Measurements from ENCODE around the gene NOS1AP. TPM values are rescaled to one million over a fixed set of nuclear protein-coding genes. Genes with fewer than 3 reads are reported as not detected.

The NOS1AP gene
- total RNA-seq, 2 experiments from 2014 or later = not detected

- no peaks in the 10 kb centered on the region for H3K4me1 Mint-ChIP-seq
- CTCF ChIA-PET = interaction anchor here (1.4 kb wide), 1 partner anchor 334 kb away, joined by 4 read pairs; no protein-coding TSS in a partner anchor
- no peak for DNase-seq
Observed at GRCh38 chr1:162389971-162390370, 320.5 kb downstream of the NOS1AP start.

GRCh38 chr1:162390396-162391185, 321.1 kb downstream of the NOS1AP start:
- no peak overlapping the region for H3K27ac Mint-ChIP-seq
- DNase-seq (no peak), ATAC-seq (no peak)
- H3K4me1 Mint-ChIP-seq = no peaks in the 10 kb centered on the region
- peaks cover 24% of the 10 kb centered on the region for H3K27me3 Mint-ChIP-seq
- H3K4me3 Mint-ChIP-seq = no peak overlapping the region
- H3K9me3 Mint-ChIP-seq (ENCODE audit: low read depth) = no peaks in the 10 kb centered on the region
- H3K36me3 Mint-ChIP-seq = no peaks in the 10 kb centered on the region
- CTCF ChIA-PET = interaction anchor here (1.1 kb wide), 1 partner anchor 352 kb away, joined by 3 read pairs; no protein-coding TSS in a partner anchor

More at GRCh38 chr1:162389971-162390370, 320.5 kb downstream of the NOS1AP start:
- Mint-ChIP-seq H3K9me3 (ENCODE audit: low read depth) (no peaks in the 10 kb centered on the region), H3K27ac (no peak overlapping the region), H3K4me3 (no peak overlapping the region), H3K27me3 (peaks cover 24% of the 10 kb centered on the region), H3K36me3 (no peaks in the 10 kb centered on the region)
- no peak for ATAC-seq

DNA sequence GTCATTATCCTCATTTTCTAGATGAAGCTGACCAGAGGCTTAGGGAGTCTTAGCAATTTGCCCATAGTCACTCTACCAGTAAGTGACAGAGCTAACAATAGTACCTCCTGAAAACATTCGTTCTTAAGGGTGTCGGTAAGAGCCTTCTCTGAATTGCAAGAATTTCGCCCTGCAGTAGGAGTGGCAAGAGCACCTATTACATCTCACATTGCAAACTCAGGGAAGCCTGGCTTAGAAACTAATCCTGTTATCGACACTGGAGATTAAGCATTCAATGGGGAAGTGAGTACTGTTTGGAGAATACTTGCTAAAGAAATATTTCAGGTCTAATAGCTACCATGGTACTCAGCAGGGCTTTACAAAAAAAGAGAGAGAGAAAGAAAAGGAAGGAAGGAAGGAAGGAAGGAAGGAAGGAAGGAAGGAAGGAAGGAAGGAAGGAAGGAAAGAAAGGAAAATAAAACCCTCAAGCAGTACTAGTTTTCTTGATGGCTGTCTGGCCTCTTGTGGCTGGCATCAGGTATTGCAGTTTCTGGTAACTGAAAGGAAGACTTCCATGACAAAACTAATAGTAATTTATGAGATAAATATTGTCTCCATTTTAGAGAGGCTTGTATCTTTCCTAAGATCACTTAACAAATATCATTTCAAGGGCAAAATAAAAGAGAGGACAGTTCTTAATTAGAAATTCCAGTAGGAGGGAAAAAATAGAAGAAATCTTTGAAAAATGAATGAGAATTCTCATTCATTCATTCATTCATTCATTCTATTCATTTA, 322.5 kb downstream of the NOS1AP start:
- H3K4me3 Mint-ChIP-seq = no peak overlapping the region
- CTCF ChIA-PET = interaction anchor here (0.6 to 2.4 kb wide), 5 partner anchors 10 to 518 kb away, joined by 3 to 7 read pairs (median 4); partner anchors contain the start of gene C1orf226
- H3K9me3 Mint-ChIP-seq (ENCODE audit: low read depth) = no peaks in the 10 kb centered on the region
- peaks cover 36% of the 10 kb centered on the region for H3K27me3 Mint-ChIP-seq
- ATAC-seq (no peak), DNase-seq (no peak)
- no peaks in the 10 kb centered on the region for H3K36me3 Mint-ChIP-seq
- no peak overlapping the region for H3K27ac Mint-ChIP-seq
- no peaks in the 10 kb centered on the region for H3K4me1 Mint-ChIP-seq

DNA sequence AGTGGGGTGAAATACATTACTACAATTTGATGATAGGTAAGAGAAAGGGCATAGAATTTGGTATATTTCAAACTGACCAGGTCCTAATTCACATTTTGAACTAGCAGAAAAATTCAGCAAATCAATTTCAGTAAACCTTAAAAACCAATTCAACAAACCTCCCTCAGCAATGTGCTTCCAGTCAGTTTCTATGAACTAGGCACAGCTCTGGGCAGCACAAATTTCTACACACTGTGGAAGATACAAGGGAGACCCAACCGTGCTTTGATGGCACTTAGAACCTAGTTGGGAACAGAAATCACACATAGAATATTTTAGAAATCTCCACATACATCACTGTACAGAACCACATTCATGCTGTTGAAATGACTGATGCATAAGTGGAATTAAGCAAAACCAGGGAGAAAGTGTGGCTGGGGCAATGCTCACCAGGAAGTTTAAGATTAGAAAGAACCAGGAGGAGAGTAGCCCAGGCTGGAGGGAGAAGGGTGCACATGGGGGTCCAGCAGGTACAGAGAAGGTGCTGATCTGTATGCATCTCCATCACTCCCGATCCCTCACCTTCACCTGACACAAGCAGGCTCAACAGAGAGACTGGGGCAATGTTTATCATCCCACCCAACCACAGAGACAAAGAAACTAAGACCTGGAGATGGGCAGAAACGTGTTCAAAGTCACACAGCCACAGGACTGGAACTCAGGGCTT, 326.9 kb downstream of the NOS1AP start:
- Mint-ChIP-seq H3K27me3 (peaks cover 45% of the 10 kb centered on the region), H3K27ac (no peak overlapping the region), H3K4me1 (no peaks in the 10 kb centered on the region), H3K36me3 (no peaks in the 10 kb centered on the region), H3K4me3 (no peak overlapping the region), H3K9me3 (ENCODE audit: low read depth) (no peaks in the 10 kb centered on the region)
- CTCF ChIA-PET = no interaction called here
- ATAC-seq (no peak), DNase-seq (no peak)

- Mint-ChIP-seq H3K27me3 (peaks cover 43% of the 10 kb centered on the region), H3K27ac (no peak overlapping the region), H3K36me3 (no peaks in the 10 kb centered on the region), H3K4me3 (no peak overlapping the region), H3K4me1 (no peaks in the 10 kb centered on the region), H3K9me3 (ENCODE audit: low read depth) (no peaks in the 10 kb centered on the region)
- CTCF ChIA-PET = no interaction called here
- ATAC-seq = no peak
- no peak for DNase-seq
Observed at GRCh38 chr1:162397039-162397448, 327.6 kb downstream of the NOS1AP start.

- Mint-ChIP-seq H3K36me3 (no peaks in the 10 kb centered on the region), H3K4me3 (no peak overlapping the region), H3K9me3 (ENCODE audit: low read depth) (no peaks in the 10 kb centered on the region), H3K4me1 (no peaks in the 10 kb centered on the region), H3K27me3 (peaks cover 41% of the 10 kb centered on the region), H3K27ac (no peak overlapping the region)
- ATAC-seq (no peak), DNase-seq (no peak)
- CTCF ChIA-PET = no interaction called here
Observed at GRCh38 chr1:162397943-162398560, 328.6 kb downstream of the NOS1AP start.

- peaks cover 37% of the 10 kb centered on the region for H3K27me3 Mint-ChIP-seq
- no peaks in the 10 kb centered on the region for H3K36me3 Mint-ChIP-seq
- ATAC-seq (no peak), DNase-seq (no peak)
- no peaks in the 10 kb centered on the region for H3K4me1 Mint-ChIP-seq
- no peak overlapping the region for H3K27ac Mint-ChIP-seq
- no peak overlapping the region for H3K4me3 Mint-ChIP-seq
- CTCF ChIA-PET = no interaction called here
- no peaks in the 10 kb centered on the region for H3K9me3 Mint-ChIP-seq (ENCODE audit: low read depth)
Observed at GRCh38 chr1:162398999-162399580, 329.6 kb downstream of the NOS1AP start.

DNA sequence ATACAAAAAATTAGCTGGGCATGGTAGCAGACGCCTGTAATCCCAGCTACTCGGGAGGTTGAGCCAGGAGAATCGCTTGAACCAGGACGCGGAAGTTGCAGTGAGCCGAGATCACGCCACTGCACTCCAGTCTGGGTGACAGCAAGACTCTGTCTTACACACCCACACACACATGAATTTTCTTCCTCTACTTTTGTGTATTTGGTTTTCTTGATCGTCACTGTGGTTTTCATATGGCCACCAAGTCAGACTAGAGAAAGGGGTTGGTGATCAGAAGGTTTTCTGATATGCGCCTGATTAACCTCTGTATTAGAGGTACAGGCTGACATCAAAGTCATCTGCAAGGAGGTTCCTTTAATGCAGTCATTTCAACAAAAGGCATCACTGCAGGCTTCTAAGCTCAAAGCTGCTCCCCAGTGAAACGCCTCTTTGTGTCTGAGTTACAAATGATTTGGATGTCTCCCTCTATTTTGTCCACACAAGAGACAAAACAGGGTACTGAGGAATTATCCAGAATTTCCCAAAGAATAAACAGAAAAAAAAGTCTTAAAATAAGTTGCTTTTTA, 331.4 kb downstream of the NOS1AP start:
- DNase-seq (no peak), ATAC-seq (no peak)
- Mint-ChIP-seq H3K9me3 (ENCODE audit: low read depth) (no peaks in the 10 kb centered on the region), H3K27ac (no peak overlapping the region), H3K4me1 (no peaks in the 10 kb centered on the region), H3K4me3 (no peak overlapping the region), H3K36me3 (no peaks in the 10 kb centered on the region), H3K27me3 (peaks cover 43% of the 10 kb centered on the region)
- CTCF ChIA-PET = no interaction called here

GRCh38 chr1:162404550-162405160, 335.2 kb downstream of the NOS1AP start:
- no peak for DNase-seq
- no peaks in the 10 kb centered on the region for H3K9me3 Mint-ChIP-seq (ENCODE audit: low read depth)
- CTCF ChIA-PET = no interaction called here
- H3K4me3 Mint-ChIP-seq = no peak overlapping the region
- H3K27ac Mint-ChIP-seq = no peak overlapping the region
- no peak for ATAC-seq
- no peaks in the 10 kb centered on the region for H3K36me3 Mint-ChIP-seq
- no peaks in the 10 kb centered on the region for H3K4me1 Mint-ChIP-seq
- H3K27me3 Mint-ChIP-seq = peaks cover 13% of the 10 kb centered on the region

DNA sequence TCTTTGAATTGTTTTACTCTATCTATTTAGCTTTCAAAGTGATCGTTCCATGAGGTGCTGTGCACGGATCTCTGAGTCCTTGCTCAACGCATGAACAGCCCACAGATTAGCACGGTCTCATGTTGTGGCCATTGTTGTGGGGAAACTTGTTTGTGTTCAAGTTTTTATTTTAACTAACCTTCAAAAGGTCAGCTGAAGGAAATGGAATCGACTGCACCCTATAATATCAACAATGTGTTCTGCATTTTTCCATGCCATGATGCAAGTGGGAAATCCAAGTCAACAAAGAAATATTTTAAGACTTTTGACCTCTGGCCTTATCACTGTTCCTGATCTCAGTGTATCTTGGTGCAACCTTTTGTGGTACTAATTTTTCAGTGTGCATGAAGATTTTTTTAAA, 336.3 kb downstream of the NOS1AP start:
- no peaks in the 10 kb centered on the region for H3K9me3 Mint-ChIP-seq (ENCODE audit: low read depth)
- no peak overlapping the region for H3K4me3 Mint-ChIP-seq
- no peaks in the 10 kb centered on the region for H3K36me3 Mint-ChIP-seq
- DNase-seq (no peak), ATAC-seq (no peak)
- no peak overlapping the region for H3K27ac Mint-ChIP-seq
- CTCF ChIA-PET = no interaction called here
- peaks cover 13% of the 10 kb centered on the region for H3K27me3 Mint-ChIP-seq
- no peaks in the 10 kb centered on the region for H3K4me1 Mint-ChIP-seq

- H3K4me3 Mint-ChIP-seq = no peak overlapping the region
- DNase-seq = no peak
- no peaks in the 10 kb centered on the region for H3K4me1 Mint-ChIP-seq
- peaks cover 12% of the 10 kb centered on the region for H3K27me3 Mint-ChIP-seq
- CTCF ChIA-PET = no interaction called here
- no peaks in the 10 kb centered on the region for H3K9me3 Mint-ChIP-seq (ENCODE audit: low read depth)
- no peaks in the 10 kb centered on the region for H3K36me3 Mint-ChIP-seq
- ATAC-seq = no peak
- H3K27ac Mint-ChIP-seq = no peak overlapping the region
Observed at GRCh38 chr1:162406811-162407210, 337.3 kb downstream of the NOS1AP start.

GRCh38 chr1:162407539-162407938, 338.0 kb downstream of the NOS1AP start:
- Mint-ChIP-seq H3K27ac (no peak overlapping the region), H3K9me3 (ENCODE audit: low read depth) (no peaks in the 10 kb centered on the region), H3K4me1 (no peaks in the 10 kb centered on the region), H3K36me3 (no peaks in the 10 kb centered on the region), H3K27me3 (peaks cover 12% of the 10 kb centered on the region), H3K4me3 (no peak overlapping the region)
- ATAC-seq (no peak), DNase-seq (no peak)
- CTCF ChIA-PET = no interaction called here

Measured in activated CD8-positive, alpha-beta memory T cell treated with anti-CD3 and anti-CD28 coated beads, Interleukin-2, amount 10 ng/mL, durations not matched to agents 7 days and 5 days (primary cell).